HCT116 (cell line): Measurements from ENCODE around the gene ZWILCH.

Experiments
- EZH2phosphoT487 ChIP-seq: fragments of 200-600 bp; IDR thresholded peaks from 2 replicates; pipeline ENCODE4 v1.6.1; 2018; ENCODE audit warnings: antibody characterized with exemption, borderline replicate concordance
- MAX ChIP-seq: IDR thresholded peaks from 2 replicates; pipeline ENCODE4 v1.6.1; 2012
- YY1 ChIP-seq: IDR thresholded peaks from 2 replicates; pipeline ENCODE4 v1.6.1; 2011; ENCODE audit warnings: low read length, low read depth, moderate library complexity, mild to moderate bottlenecking; ENCODE audit not compliant: insufficient replicate concordance; ENCODE audit errors: extremely low read depth

DNA sequence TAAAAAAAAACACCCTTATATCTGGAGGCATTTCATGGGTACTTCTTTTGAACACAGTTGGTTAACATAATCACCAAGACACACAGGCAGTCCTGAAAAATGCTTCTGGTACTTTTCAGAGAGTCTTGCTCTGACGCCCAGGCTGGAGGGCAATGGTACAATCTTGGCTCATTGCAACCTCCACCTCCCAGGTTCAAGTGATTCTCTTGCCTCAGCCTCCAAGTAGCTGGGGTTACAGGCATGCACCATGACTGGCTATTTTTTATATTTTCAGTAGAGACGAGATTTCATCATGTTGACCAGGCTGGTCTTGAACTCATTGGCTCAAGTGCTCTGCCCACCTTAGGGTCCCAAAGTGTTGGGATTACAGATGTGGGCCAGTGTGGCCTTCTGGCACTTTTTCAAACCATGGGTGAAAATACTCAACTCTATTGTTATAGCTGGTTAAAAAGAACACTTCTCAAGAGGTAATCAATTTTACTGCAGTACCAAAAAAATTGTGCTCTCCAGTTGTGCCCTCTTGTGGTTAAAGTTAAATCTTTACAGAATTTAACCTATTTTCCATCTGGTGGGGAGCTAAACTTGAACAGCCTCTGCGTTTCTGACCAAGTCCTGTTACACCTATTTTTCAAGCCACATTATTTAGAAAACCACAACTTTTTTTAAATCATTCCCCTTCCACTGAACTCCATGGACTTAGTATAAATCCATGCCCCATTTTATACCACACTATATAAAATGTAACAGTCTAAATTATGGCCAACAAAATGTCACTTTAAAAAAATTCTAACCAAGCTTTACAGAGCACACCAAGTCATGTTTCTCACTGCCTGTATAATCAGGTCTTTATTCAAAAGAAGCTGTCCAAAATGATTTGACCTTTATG lies 6.4 kb upstream of the ZWILCH start:
- TF ChIP-seq EZH2phosphoT487 (no peak), YY1 (no peak), MAX (no peak)
